IMR-90 (cell line): Measurements from ENCODE around the gene CRYGN.

Source experiments
- CEBPB ChIP-seq: IDR thresholded peaks from 2 replicates; pipeline ENCODE4 v1.6.1; 2012; ENCODE audit warnings: low read depth, low read length, improper control_type of control experiment
- RCOR1 ChIP-seq: IDR thresholded peaks from 2 replicates; pipeline ENCODE4 v1.6.1; 2012; ENCODE audit warnings: mild to moderate bottlenecking, low read length, improper control_type of control experiment; ENCODE audit not compliant: insufficient replicate concordance
- TF ChIP-seq, protein P1 (sequence below): conservative IDR thresholded peaks from 2 replicates; pipeline ENCODE4 v1.5.1; 2012; ENCODE audit warnings: mild to moderate bottlenecking, low read depth, low read length, improper control_type of control experiment
- TF ChIP-seq, protein P2 (sequence below): fragments of 150-350 bp; IDR thresholded peaks from 2 replicates; pipeline ENCODE4 v1.6.1; 2016; ENCODE audit warnings: low read depth, mild to moderate bottlenecking, low read length, moderate library complexity, borderline replicate concordance

DNA sequence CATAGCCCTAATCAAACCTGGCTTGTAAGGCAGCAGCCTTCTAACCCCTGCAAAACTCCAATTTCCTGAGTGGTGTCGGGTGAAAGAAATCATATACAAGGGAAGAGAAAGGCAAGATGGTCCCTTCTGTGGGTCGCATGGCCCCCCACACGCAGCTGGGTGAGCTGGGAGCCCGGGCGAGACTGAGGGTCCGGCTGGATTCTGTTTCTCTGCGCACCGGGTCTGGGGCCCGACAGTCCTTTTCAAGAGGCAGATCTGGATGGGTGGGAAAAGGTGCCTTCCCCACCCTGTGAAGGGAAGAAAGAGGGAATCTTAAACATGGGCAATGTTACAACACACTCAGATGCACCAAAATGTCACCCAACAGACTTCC is 48.6 kb downstream of the CRYGN start:
- TF ChIP-seq, protein P1, sequence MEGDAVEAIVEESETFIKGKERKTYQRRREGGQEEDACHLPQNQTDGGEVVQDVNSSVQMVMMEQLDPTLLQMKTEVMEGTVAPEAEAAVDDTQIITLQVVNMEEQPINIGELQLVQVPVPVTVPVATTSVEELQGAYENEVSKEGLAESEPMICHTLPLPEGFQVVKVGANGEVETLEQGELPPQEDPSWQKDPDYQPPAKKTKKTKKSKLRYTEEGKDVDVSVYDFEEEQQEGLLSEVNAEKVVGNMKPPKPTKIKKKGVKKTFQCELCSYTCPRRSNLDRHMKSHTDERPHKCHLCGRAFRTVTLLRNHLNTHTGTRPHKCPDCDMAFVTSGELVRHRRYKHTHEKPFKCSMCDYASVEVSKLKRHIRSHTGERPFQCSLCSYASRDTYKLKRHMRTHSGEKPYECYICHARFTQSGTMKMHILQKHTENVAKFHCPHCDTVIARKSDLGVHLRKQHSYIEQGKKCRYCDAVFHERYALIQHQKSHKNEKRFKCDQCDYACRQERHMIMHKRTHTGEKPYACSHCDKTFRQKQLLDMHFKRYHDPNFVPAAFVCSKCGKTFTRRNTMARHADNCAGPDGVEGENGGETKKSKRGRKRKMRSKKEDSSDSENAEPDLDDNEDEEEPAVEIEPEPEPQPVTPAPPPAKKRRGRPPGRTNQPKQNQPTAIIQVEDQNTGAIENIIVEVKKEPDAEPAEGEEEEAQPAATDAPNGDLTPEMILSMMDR, result no peak
- TF ChIP-seq CEBPB (no peak), RCOR1 (no peak)
- TF ChIP-seq, protein P2, sequence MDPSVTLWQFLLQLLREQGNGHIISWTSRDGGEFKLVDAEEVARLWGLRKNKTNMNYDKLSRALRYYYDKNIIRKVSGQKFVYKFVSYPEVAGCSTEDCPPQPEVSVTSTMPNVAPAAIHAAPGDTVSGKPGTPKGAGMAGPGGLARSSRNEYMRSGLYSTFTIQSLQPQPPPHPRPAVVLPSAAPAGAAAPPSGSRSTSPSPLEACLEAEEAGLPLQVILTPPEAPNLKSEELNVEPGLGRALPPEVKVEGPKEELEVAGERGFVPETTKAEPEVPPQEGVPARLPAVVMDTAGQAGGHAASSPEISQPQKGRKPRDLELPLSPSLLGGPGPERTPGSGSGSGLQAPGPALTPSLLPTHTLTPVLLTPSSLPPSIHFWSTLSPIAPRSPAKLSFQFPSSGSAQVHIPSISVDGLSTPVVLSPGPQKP, result no peak
